IMR-90 (cell line): ENCODE data around the gene KIAA0319L. TPM values are rescaled to one million over a fixed set of nuclear protein-coding genes. Genes with fewer than 3 reads are reported as not detected.
A peak's percentile ranks its signal among the peaks of the same experiment; 100 is the strongest.

ENCODE experiments used
- ATAC-seq: fragments of 200-7000 bp; cut with Tn5 transposase; 2 replicates; pipeline ENCODE4 v1.9.1; 2020; ENCODE audit warnings: low read depth, mild to moderate bottlenecking, moderate library complexity
- BruUV-seq: library from RNA; stranded (reverse); fragments of 400-500 nt; replicated peaks from 2 replicates; lab custom pipeline; 2021; lab: Mats Ljungman, UMichigan
- CTCF ChIA-PET: fragments of 300-600 bp; formaldehyde crosslinking; extraction: SDS; loops from one replicate; lab custom pipeline; 2021; ENCODE audit warnings: antibody characterized with exemption; lab: Yijun Ruan, JAX
- POLR2A ChIA-PET: fragments of 300-600 bp; sonication (Branson Sonifier 250); formaldehyde crosslinking; loops from one replicate; lab custom pipeline; 2022; ENCODE audit warnings: antibody characterized with exemption; ENCODE audit not compliant: unreplicated experiment; lab: Charles Lee
- DNase-seq: peaks from one replicate; pipeline ENCODE4 v3.0.0; 2013
- H2AFZ ChIP-seq: replicated peaks from 2 replicates; pipeline ENCODE3; 2013; ENCODE audit warnings: low read length, mild to moderate bottlenecking; ENCODE audit not compliant: poor library complexity
- H2AK5ac ChIP-seq: 2 replicates; pipeline ENCODE4 v1.6.1; 2013; ENCODE audit warnings: low read depth, low read length, inconsistent platforms
- H2AK9ac ChIP-seq: replicated peaks from 2 replicates; pipeline ENCODE3; 2013; ENCODE audit warnings: mild to moderate bottlenecking, low read depth, low read length, moderate library complexity; ENCODE audit not compliant: poor library complexity
- H2BK120ac ChIP-seq: 2 replicates; pipeline ENCODE4 v1.6.1; 2013; ENCODE audit warnings: low read depth, low read length, inconsistent platforms
- H2BK15ac ChIP-seq: 3 replicates; pipeline ENCODE4 v1.6.1; 2013; ENCODE audit warnings: low read depth, low read length, inconsistent platforms
- H2BK20ac ChIP-seq: 2 replicates; pipeline ENCODE4 v1.6.1; 2013; ENCODE audit warnings: low read depth, mild to moderate bottlenecking, inconsistent platforms, low read length, moderate library complexity
- H2BK5ac ChIP-seq: 2 replicates; pipeline ENCODE4 v1.6.1; 2013; ENCODE audit warnings: mild to moderate bottlenecking, low read depth, low read length, inconsistent platforms; ENCODE audit not compliant: poor library complexity, severe bottlenecking
- H3K14ac ChIP-seq: replicated peaks from 2 replicates; pipeline ENCODE4 v1.6.1; 2013; ENCODE audit warnings: low read depth, low read length, inconsistent platforms
- H3K18ac ChIP-seq: 2 replicates; pipeline ENCODE4 v1.6.1; 2013; ENCODE audit warnings: low read depth, low read length, control low read depth
- H3K23ac ChIP-seq: 2 replicates; pipeline ENCODE4 v1.6.1; 2013; ENCODE audit warnings: low read depth, low read length, inconsistent platforms
- H3K27ac ChIP-seq: 2 replicates; pipeline ENCODE4 v1.5.1; 2013; ENCODE audit warnings: mild to moderate bottlenecking, control low read depth, low read length; ENCODE audit not compliant: insufficient read depth
- H3K27me3 ChIP-seq: 2 replicates; pipeline ENCODE4 v1.6.1; 2013; ENCODE audit warnings: low read length; ENCODE audit not compliant: control insufficient read depth, insufficient read depth
- H3K36me3 ChIP-seq: 2 replicates; pipeline ENCODE4 v1.6.1; 2013; ENCODE audit warnings: low read length, mixed read lengths; ENCODE audit not compliant: control insufficient read depth, insufficient read depth
- H3K4ac ChIP-seq: 2 replicates; pipeline ENCODE4 v1.6.1; 2013; ENCODE audit warnings: low read depth, low read length, inconsistent platforms
- H3K4me1 ChIP-seq: 2 replicates; pipeline ENCODE4 v1.6.1; 2013; ENCODE audit warnings: low read length, mixed read lengths; ENCODE audit not compliant: control insufficient read depth, insufficient read depth
- H3K4me2 ChIP-seq: 2 replicates; pipeline ENCODE4 v1.6.1; 2013; ENCODE audit warnings: low read depth, mild to moderate bottlenecking, control low read depth, low read length, moderate library complexity
- H3K4me3 ChIP-seq: 2 replicates; pipeline ENCODE4 v1.5.1; 2013; ENCODE audit warnings: low read depth, mild to moderate bottlenecking, control low read depth, low read length, moderate library complexity; ENCODE audit not compliant: insufficient read depth
- H3K56ac ChIP-seq: 2 replicates; pipeline ENCODE4 v1.6.1; 2013; ENCODE audit warnings: low read length, inconsistent platforms; ENCODE audit not compliant: insufficient read depth; ENCODE audit errors: extremely low read depth
- H3K79me1 ChIP-seq, 2 experiments: 2 replicates each; pipeline ENCODE4 v1.6.1; 2013; ENCODE audit warnings: low read length in 2 of 2, inconsistent platforms in 1 of 2, low read depth in 1 of 2
- H3K9ac ChIP-seq: 2 replicates; pipeline ENCODE4 v1.6.1; 2013; ENCODE audit warnings: low read depth, low read length, control low read depth
- H3K9me1 ChIP-seq: 2 replicates; pipeline ENCODE4 v1.6.1; 2013; ENCODE audit warnings: low read length, inconsistent platforms; ENCODE audit not compliant: insufficient read depth
- H3K9me3 ChIP-seq: 2 replicates; pipeline ENCODE4 v1.6.1; 2013; ENCODE audit warnings: low read length; ENCODE audit not compliant: control insufficient read depth, insufficient read depth
- H4K20me1 ChIP-seq: 2 replicates; pipeline ENCODE4 v1.6.1; 2013; ENCODE audit warnings: low read length, inconsistent platforms; ENCODE audit not compliant: insufficient read depth
- H4K5ac ChIP-seq: 2 replicates; pipeline ENCODE4 v1.6.1; 2013; ENCODE audit warnings: mild to moderate bottlenecking, low read depth, low read length, control low read depth
- H4K8ac ChIP-seq, 2 experiments: 2 replicates each; pipeline ENCODE4 v1.6.1; 2013; ENCODE audit warnings: low read depth in 2 of 2, low read length in 2 of 2, control low read depth in 1 of 2, inconsistent platforms in 1 of 2
- H4K91ac ChIP-seq: 2 replicates; pipeline ENCODE4 v1.6.1; 2013; ENCODE audit warnings: low read depth, low read length, inconsistent platforms; ENCODE audit not compliant: insufficient read depth
- CEBPB ChIP-seq: IDR thresholded peaks from 2 replicates; pipeline ENCODE4 v1.6.1; 2012; ENCODE audit warnings: low read depth, low read length, improper control_type of control experiment
- CHD1 ChIP-seq: IDR thresholded peaks from 2 replicates; pipeline ENCODE4 v1.6.1; 2012; ENCODE audit warnings: low read depth, low read length, improper control_type of control experiment
- FOS ChIP-seq: fragments of 150-350 bp; IDR thresholded peaks from 2 replicates; pipeline ENCODE4 v1.6.1; 2016; ENCODE audit warnings: low read depth, low read length
- MAZ ChIP-seq: IDR thresholded peaks from 2 replicates; pipeline ENCODE4 v1.6.1; 2012; ENCODE audit warnings: low read depth, mild to moderate bottlenecking, low read length, improper control_type of control experiment, moderate library complexity, borderline replicate concordance
- MXI1 ChIP-seq: IDR thresholded peaks from 2 replicates; pipeline ENCODE4 v1.6.1; 2012; ENCODE audit warnings: low read depth, mild to moderate bottlenecking, low read length, moderate library complexity, borderline replicate concordance
- NFE2L2 ChIP-seq: fragments of 150-350 bp; IDR thresholded peaks from 2 replicates; pipeline ENCODE4 v1.6.1; 2016; ENCODE audit warnings: low read depth, mild to moderate bottlenecking, low read length
- POLR2A ChIP-seq: IDR thresholded peaks from 2 replicates; pipeline ENCODE4 v1.6.1; 2012; ENCODE audit warnings: mild to moderate bottlenecking, low read depth, low read length
- RAD21 ChIP-seq: IDR thresholded peaks from 2 replicates; pipeline ENCODE4 v1.6.1; 2012; ENCODE audit warnings: low read length, improper control_type of control experiment
- RFX5 ChIP-seq: IDR thresholded peaks from 2 replicates; pipeline ENCODE4 v1.8.0; 2012; ENCODE audit warnings: low read depth, mild to moderate bottlenecking, low read length, moderate library complexity
- dilution Hi-C: fragments of 300-500 bp; cut with HindIII; formaldehyde crosslinking; loops from one replicate; pipeline ENCODE4 v1.14.3; 2018; ENCODE audit warnings: low sequenced_read_pairs; ENCODE audit not compliant: unreplicated experiment
- in situ Hi-C: fragments of 300-500 bp; cut with MboI; formaldehyde crosslinking; loops from 3 replicates; pipeline ENCODE4 v1.14.3; 2019; ENCODE audit warnings: low sequenced_read_pairs, inconsistent platforms, mixed read lengths
- intact Hi-C: fragments of 100-400 bp; cut with micrococcal nuclease; formaldehyde crosslinking; loops from 2 replicates; pipeline ENCODE4 v1.10.0; 2022
- polyA plus RNA-seq, 3 experiments: library from polyadenylated mRNA; depleted of rRNA; stranded (reverse); fragments of >200 nt; gene quantifications; 2 replicates each; pipeline ENCODE4 v1.2.3, GENCODE V29; 2012; ENCODE audit warnings: low replicate concordance in 1 of 3
- total RNA-seq: library from RNA; depleted of rRNA; stranded (reverse); fragments of >200 nt; gene quantifications from 2 replicates; pipeline ENCODE4 v1.2.3, GENCODE V29; 2012
- TF ChIP-seq, protein P1 (sequence below): conservative IDR thresholded peaks from 2 replicates; pipeline ENCODE4 v1.5.1; 2012; ENCODE audit warnings: mild to moderate bottlenecking, low read depth, low read length, improper control_type of control experiment
- TF ChIP-seq, protein P2 (sequence below): fragments of 150-350 bp; IDR thresholded peaks from 2 replicates; pipeline ENCODE4 v1.6.1; 2017; ENCODE audit warnings: mild to moderate bottlenecking, antibody characterized with exemption, low read length, low read depth

KIAA0319L gene
- total and polyA plus RNA-seq, 2 of the 4 experiments (the other 2 are of a cell fraction): 38.0 to 49.8 TPM

DNA sequence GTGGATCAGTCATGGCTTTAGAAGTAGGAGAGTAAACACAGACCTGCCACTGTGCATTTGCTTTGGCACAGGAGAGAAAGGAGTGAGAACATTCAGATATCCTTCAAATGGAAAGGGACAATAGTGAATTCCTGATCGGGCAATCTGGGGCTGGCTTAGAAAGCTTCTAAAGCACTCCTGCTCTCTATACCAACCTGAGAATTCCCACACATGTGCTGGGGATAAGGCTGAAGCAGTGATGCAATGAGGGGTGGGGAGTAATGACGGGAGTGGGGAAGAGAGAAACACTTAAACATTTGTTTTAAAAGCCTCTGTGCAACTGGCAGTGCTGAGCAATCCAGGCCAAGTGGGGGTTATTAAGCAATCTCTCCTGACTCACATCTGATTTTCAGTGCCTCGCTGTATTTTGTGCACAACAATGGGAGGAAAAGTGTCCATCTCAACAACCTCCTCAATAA lies 108.8 kb downstream of the KIAA0319L start (continued):
- TF ChIP-seq, protein P1, sequence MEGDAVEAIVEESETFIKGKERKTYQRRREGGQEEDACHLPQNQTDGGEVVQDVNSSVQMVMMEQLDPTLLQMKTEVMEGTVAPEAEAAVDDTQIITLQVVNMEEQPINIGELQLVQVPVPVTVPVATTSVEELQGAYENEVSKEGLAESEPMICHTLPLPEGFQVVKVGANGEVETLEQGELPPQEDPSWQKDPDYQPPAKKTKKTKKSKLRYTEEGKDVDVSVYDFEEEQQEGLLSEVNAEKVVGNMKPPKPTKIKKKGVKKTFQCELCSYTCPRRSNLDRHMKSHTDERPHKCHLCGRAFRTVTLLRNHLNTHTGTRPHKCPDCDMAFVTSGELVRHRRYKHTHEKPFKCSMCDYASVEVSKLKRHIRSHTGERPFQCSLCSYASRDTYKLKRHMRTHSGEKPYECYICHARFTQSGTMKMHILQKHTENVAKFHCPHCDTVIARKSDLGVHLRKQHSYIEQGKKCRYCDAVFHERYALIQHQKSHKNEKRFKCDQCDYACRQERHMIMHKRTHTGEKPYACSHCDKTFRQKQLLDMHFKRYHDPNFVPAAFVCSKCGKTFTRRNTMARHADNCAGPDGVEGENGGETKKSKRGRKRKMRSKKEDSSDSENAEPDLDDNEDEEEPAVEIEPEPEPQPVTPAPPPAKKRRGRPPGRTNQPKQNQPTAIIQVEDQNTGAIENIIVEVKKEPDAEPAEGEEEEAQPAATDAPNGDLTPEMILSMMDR: no peak
- no peak for TF ChIP-seq RAD21
- TF ChIP-seq RFX5: no peak

DNA sequence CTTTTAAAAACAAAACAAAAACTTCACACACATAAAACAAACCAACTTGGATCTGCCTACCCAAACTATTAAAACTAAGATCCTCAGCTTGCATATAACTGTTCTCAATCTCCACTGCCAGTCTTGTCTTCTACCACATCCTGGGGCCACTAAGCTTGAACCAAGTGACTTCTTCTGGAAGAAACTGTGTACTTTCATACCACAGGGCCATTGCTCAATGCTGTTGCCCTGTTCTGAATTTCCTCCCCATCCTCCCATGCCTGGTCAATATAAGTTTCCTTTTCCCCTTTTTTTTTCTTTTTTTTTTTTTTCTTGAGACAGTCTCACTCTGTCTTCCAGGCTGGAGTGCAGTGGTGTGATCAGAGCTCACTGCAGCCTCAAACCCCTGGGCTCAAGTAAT lies 109.9 kb downstream of the KIAA0319L start:
- peaks cover 25% of the 10 kb centered on the region for H3K36me3 ChIP-seq
- H3K27me3 ChIP-seq: no peaks in the 10 kb centered on the region
- H3K4me1 ChIP-seq: peaks cover 18% of the 10 kb centered on the region
- no peak overlapping the region for H3K9ac ChIP-seq
- H3K18ac ChIP-seq: 0 out of 2 replicates have a peak overlapping the region, but pooled peaks have one; percentile 15
- no peak overlapping the region for H2BK120ac ChIP-seq
- peaks cover 4% of the 10 kb centered on the region; the same call in 1 of the 2 replicates for H4K20me1 ChIP-seq
- H3K4ac ChIP-seq: no peak overlapping the region
- no peak overlapping the region for H3K4me2 ChIP-seq
- H3K56ac ChIP-seq: no peak overlapping the region
- CTCF ChIA-PET: interaction anchor here (0.7 kb wide), 1 partner anchor 471 kb away, joined by 3 read pairs; no protein-coding TSS in a partner anchor
- no peak overlapping the region for H4K5ac ChIP-seq
- H3K14ac ChIP-seq: no peak overlapping the region
- H3K4me3 ChIP-seq: no peak overlapping the region
- ATAC-seq: no peak
- peaks cover 15% of the 10 kb centered on the region for H3K9me1 ChIP-seq
- no peak overlapping the region for H4K91ac ChIP-seq
- no peak overlapping the region for H4K8ac ChIP-seq
- H3K27ac ChIP-seq: no peak overlapping the region
- BruUV-seq: no TSS peak
- dilution Hi-C loops: no loop called here
- H3K9me3 ChIP-seq: no peaks in the 10 kb centered on the region
- POLR2A ChIA-PET: no interaction called here
- H2BK20ac ChIP-seq: no peak overlapping the region
- no peak overlapping the region for H2AFZ ChIP-seq
- no peak overlapping the region for H2AK9ac ChIP-seq
- H2BK15ac ChIP-seq: no peak overlapping the region
- H2AK5ac ChIP-seq: peak overlapping the region; percentile 59; the same call in 1 of the 2 replicates
- no peak overlapping the region; the same call in 1 of the 2 replicates for H3K23ac ChIP-seq
- in situ Hi-C loops: no loop called here
- H2BK5ac ChIP-seq: no peak overlapping the region
- intact Hi-C loops: no loop called here
- peaks cover 3 to 15% of the 10 kb centered on the region in 2 experiments; a peak in 2 of 4 replicates for H3K79me1 ChIP-seq
- DNase-seq: no peak
- TF ChIP-seq, protein P2, sequence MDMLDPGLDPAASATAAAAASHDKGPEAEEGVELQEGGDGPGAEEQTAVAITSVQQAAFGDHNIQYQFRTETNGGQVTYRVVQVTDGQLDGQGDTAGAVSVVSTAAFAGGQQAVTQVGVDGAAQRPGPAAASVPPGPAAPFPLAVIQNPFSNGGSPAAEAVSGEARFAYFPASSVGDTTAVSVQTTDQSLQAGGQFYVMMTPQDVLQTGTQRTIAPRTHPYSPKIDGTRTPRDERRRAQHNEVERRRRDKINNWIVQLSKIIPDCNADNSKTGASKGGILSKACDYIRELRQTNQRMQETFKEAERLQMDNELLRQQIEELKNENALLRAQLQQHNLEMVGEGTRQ: no peak
- TF ChIP-seq MAZ: no peak
- no peak for TF ChIP-seq RFX5
- TF ChIP-seq CHD1: no peak
- TF ChIP-seq MXI1: no peak
- no peak for TF ChIP-seq RAD21
- TF ChIP-seq FOS: no peak
- no peak for TF ChIP-seq NFE2L2
- TF ChIP-seq POLR2A: no peak
- no peak for TF ChIP-seq CEBPB
- TF ChIP-seq, protein P1: no peak
